Pons (tissue), 1 donor: ENCODE data around the gene SMIM44.
"Not testable (repeated sequence)": the region's sequence is repeated elsewhere in the genome, so short reads cannot be mapped to it uniquely, and the experiment has no call there.

Experiments
- DNase-seq: peaks from one replicate; pipeline ENCODE4 v3.0.0-alpha.2; 2016; ENCODE audit warnings: low spot score

The SMIM44 gene

GRCh38 chr19:3483226-3483628 lies at the start of gene SMIM44:
Gene SMIM44 (minus strand): TSS chr19:3483441. CDS start chr19:3483403, 38 bp downstream.
- DNase-seq: no peak

GRCh38 chr19:3533033-3533432 lies 49.8 kb upstream of the SMIM44 start:
- no peak for DNase-seq

DNA sequence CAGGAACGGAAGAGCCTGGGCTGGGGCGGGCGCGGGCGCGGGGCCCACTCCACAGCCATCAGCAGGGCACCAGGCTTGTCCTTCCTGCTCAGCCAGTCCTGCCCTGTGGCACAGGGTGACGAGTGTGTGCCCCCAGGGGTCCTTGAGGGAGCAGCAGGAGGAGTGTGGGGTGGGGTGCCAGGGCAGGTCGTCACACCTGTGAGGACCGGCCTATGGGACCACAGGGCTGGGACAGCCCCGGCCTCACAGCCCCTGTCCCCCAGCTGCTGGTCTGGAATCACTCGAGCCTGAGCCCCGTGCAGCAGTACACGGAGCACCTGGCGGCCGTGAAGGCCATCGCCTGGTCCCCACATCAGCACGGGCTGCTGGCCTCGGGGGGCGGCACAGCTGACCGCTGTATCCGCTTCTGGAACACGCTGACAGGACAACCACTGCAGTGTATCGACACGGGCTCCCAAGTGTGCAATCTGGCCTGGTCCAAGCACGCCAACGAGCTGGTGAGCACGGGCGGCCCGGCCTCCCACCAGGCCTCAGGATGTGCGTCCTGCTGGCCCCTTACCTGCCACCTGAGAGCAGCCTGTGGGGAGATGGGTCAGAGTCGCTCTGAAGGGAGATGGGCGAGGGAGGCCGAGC lies 49.0 kb upstream of the SMIM44 start:
- DNase-seq: no peak

DNA sequence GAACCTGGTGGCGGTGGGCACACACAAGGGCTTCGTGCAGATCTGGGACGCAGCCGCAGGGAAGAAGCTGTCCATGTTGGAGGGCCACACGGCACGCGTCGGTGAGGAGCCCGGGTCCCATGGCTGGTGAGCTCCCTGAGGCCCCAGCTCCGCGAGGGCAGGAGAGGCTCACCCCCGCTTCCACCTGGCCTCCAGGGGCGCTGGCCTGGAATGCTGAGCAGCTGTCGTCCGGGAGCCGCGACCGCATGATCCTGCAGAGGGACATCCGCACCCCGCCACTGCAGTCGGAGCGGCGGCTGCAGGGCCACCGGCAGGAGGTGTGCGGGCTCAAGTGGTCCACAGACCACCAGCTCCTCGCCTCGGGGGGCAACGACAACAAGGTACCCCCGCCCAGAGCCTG lies 48.5 kb upstream of the SMIM44 start:
- no peak for DNase-seq

DNA sequence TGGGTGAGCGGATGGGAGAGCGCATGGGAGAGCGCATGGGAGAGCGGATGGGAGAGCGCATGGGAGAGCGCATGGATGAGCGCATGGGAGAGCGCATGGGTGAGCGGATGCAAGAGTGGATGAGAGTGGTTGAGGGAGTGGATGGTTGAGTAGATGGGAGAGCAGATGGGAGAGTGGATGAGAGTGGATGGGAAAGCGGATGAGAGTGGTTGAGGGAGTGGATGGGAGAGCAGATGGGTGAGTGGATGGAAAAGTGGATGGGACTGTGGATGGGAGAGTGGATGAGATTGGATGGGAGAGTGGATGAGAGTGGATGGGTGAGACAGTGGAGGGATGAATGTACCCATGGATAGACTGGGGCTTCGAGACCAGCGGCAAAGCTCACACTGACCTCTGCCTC lies 47.1 kb upstream of the SMIM44 start:
- no peak for DNase-seq

DNA sequence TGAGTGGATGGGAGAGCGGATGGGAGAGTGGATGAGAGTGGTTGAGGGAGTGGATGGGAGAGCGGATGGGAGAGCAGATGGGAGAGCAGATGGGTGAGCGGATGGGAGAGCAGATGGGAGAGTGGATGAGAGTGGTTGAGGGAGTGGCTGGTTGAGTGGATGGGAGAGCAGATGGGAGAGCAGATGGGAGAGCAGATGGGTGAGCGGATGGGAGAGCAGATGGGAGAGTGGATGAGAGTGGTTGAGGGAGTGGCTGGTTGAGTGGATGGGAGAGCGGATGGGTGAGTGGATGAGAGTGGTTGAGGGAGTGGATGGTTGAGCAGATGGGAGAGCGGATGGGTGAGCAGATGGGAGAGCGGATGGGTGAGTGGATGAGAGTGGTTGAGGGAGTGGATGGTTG lies 46.1 kb upstream of the SMIM44 start:
- not testable (repeated sequence) for DNase-seq

- no peak for DNase-seq
These were observed 45.4 kb upstream of the SMIM44 start for GRCh38 chr19:3528539-3529211.

DNA sequence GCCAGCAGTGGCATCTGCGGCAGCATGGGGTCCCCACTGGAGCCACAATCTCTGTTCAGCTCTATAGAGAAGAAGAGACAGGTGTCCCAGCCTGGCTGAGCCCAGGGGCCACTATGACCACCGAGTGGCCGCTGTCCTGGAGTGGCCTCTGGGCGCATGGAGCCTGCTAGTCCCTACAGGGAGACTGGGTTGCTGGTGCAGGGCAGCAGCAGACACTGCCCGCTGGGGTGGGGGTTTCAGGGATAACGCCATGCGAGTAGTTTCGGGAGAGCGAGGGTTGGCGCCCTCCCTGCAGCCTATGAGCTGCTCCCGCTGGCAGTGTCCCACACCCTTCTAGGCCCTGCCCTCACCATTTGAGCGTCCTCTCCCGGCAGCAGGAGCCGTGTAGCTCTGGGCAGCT lies 44.8 kb upstream of the SMIM44 start:
- DNase-seq: no peak

DNA sequence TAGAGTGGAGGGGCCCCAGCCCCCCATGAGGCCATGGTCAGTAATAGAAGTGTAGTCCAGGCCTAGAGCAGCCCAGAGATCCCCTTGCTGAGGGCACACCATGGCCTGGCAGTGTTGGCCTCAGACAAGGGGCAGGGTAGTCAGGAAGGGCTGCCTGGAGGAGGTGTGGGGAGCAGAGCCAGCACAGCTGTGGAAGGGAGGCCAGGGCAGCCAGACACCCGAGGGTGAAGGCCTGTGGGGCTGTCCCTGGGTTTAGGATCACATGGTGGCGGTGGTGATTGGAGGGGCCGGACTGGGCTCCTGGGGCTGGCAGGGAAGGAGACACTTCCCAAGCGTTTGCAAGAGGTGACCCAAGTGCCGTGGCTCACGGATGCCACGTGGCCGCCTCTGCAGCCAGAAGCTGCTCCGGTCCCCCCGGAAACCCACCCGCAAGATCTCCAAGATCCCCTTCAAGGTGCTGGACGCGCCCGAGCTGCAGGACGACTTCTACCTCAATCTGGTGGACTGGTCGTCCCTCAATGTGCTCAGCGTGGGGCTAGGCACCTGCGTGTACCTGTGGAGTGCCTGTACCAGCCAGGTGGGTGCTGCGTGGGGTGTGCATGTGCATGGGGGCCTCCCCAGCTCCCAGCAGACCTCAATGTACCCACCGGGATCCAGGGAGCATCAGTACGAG lies 44.1 kb upstream of the SMIM44 start:
- DNase-seq: no peak

DNA sequence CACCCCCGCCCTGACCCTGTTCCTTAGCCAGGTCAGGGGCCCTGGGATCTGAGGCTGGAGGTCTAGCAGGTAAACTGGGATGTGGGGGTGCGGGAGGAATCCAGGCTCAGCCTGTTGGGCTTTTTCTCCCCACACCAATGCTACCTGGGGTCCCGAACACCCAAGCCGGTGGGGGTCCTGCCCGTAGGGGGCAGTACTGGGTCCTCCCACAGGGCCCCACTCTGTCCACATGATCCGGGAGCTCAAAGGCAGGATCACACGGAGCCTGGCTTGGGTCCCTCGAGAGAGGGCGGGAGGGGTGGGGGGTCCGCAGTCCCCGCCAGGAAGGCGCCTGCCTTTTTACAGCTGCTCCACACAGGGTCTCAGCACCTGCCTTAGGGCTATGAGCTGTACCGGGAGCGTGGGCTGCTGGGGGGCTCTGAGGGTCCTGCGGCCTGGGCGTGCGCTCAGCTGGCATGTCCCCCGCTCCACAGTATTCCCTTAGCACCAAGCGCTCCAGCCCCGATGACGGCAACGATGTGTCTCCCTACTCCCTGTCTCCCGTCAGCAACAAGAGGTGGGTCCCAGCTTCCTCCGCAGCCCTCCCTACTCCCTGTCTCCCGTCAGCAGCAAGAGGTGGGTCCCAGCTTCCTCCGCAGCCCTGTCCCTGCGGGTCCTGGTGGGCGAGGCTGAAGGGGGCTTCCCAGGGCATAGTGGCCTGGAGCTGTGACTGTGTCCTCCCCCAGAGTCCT lies 43.4 kb upstream of the SMIM44 start:
- DNase-seq: no peak

DNA sequence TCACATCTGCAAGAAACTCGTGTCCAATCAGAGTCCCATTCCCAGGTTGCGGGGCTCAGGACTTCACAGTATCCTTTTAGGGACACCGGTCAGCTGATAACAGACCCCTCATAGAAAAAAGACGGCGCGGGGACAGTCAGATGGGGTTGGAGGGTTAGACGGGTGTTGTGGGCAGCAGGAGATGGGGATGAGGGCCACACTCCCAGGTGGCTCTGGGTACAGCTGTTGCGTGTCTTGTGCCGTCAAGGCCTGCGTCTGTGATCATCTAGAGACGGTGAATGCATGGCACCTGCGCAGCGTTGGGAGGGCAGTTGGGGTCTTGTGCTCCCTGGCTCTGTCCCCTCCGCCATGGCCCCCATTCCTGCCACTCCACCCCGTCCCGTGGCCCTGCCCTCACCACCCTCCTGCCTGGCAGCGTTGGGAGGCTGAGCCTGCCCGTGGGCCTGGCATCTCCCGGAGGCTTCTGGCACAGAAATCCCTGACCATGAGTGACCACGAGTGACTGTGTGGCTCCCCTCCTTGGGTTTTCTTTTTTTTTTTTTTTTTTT lies 41.7 kb upstream of the SMIM44 start:
- no peak for DNase-seq

DNA sequence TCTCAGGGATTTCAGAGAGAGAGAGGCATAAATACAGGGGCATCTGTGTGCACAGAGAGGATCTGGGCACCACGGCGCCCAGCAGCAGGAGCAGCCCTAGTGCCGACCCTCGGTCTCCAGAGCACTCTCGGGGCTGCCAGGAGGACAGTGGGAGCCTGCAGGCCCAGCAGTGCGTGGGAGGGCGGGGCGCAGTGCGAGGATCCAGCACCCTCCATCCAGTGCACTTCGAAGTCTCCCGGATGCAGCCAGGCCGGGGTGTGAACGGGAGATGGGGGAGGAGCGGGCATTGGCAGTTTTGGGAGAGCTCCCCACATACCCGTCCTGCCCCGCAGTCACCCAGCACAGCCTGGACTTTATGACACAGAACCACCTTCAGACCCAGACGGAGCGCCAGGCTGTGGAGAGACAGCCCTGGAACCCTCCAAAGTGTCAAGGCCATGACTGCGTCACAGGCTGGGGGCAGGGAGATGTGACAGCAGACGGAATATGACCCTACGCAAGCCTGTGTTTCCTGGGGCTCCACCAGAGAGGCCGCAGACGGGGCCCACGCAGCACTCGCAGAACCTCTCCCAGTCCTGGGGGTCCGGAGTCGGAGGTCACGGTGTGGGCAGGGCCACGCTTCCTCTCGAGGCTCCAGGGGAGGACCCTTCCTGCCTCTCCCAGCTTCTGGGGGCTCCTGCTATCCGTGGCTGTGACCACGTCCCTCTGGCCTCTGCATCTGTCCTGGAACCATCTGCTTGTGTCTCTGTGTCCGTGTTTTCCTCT lies 41.0 kb upstream of the SMIM44 start:
- no peak for DNase-seq

DNA sequence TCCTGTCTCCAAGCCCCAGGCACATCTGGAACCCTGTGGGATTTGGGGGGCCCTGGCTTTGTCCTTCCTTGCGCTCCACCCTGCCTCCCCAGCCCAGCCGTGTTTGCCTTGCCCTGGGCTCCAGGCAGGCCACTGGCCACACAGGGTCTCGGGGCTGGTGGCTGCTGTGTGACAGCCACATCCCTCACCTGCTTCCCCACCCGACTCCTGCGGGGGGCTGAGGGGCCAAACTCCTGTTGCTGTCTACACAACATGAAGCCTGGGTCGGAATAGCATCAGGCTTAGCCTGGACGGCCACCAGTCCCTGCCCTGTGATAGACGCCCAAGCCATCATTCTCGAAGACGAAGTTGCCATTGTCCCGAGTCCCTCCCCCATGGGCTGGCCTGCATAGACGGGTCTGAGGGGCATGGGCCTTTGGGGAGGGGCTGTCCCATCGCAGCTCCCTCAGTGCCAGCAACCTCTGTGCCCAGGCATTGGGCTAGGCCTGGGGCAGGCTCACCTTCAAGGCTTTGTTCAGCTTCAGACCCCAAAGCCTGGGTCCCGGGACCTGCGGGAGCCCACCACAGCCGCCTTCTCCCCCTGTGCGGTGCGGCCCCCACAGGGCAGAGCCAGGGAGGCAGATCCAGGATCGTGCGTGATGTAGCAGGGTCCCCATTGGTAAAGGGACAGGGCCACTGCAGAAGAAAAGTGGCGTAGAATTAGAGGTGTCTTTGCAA lies 40.3 kb upstream of the SMIM44 start:
- DNase-seq: no peak

GRCh38 chr19:3522421-3523360 lies 39.5 kb upstream of the SMIM44 start:
- no peak for DNase-seq

GRCh38 chr19:3521104-3521445 lies 37.8 kb upstream of the SMIM44 start:
- no peak for DNase-seq

GRCh38 chr19:3520166-3521103 lies 37.2 kb upstream of the SMIM44 start:
- DNase-seq: no peak

DNA sequence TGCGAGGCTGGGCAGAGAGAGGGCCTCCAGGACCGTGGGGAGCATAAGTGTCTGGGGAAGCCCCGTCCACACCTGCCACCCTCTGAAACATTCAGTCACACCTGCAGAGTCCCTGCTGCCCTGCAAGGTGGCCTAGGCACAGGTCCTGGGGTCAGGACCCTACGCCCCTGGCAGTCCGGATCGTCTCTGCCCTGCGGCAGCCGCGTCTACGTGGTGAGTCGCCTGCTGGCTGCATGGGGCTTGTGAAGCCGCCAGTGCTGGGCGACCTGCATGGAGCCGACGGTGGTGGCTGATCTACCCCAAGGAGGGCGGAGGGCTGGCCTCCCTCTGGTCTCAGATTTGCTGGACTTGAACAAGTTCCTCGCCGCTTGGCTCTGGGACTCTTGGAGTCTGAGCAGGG lies 35.9 kb upstream of the SMIM44 start:
- no peak for DNase-seq

- no peak for DNase-seq
These were observed 35.4 kb upstream of the SMIM44 start for GRCh38 chr19:3518659-3519058.

GRCh38 chr19:3518255-3518654 lies 35.0 kb upstream of the SMIM44 start:
- DNase-seq: no peak
